ENCODE measurements around the gene CACNG4.

CACNG4 gene

GRCh38 chr17:66976781-66977201 lies 12.3 kb downstream of the CACNG4 start:
- H3K4me1 ChIP-seq, result peaks cover 53% of the 10 kb centered on the region
- H4K20me1 ChIP-seq, result no peaks in the 10 kb centered on the region
- no peak overlapping the region for H3K27ac ChIP-seq
- TF ChIP-seq Cebpa-rat (IDR thresholded peaks at IDR 0.05), result no peak
- no peaks in the 10 kb centered on the region for H3K36me3 ChIP-seq
- H3K4me2 ChIP-seq, result peak overlapping the region; percentile 76
- H3K9me3 ChIP-seq, result no peaks in the 10 kb centered on the region; the same call in 1 of the 2 replicates
- no peaks in the 10 kb centered on the region for H3K27me3 ChIP-seq
- no peak overlapping the region for H3K4me3 ChIP-seq
- no peak overlapping the region for H3K9ac ChIP-seq

GRCh38 chr17:66978514-66979061 lies 14.1 kb downstream of the CACNG4 start:
- peaks cover 60% of the 10 kb centered on the region for H3K4me1 ChIP-seq

GRCh38 chr17:66980896-66981295 lies 16.4 kb downstream of the CACNG4 start:
- no peaks in the 10 kb centered on the region; the same call in 1 of the 2 replicates for H3K9me3 ChIP-seq
- no peaks in the 10 kb centered on the region for H3K27me3 ChIP-seq
- no peak overlapping the region for H3K9ac ChIP-seq
- no peak for TF ChIP-seq Cebpa-rat (IDR thresholded peaks at IDR 0.05)
- H4K20me1 ChIP-seq, result no peaks in the 10 kb centered on the region
- H3K4me1 ChIP-seq, result peaks cover 72% of the 10 kb centered on the region
- no peak overlapping the region for H3K27ac ChIP-seq
- H3K4me2 ChIP-seq, result no peak overlapping the region
- no peaks in the 10 kb centered on the region for H3K36me3 ChIP-seq
- no peak overlapping the region for H3K4me3 ChIP-seq

More at GRCh38 chr17:66978514-66979061, 14.1 kb downstream of the CACNG4 start:
- no peaks in the 10 kb centered on the region for H4K20me1 ChIP-seq
- H3K27me3 ChIP-seq, result no peaks in the 10 kb centered on the region
- no peaks in the 10 kb centered on the region; the same call in 1 of the 2 replicates for H3K9me3 ChIP-seq
- H3K4me2 ChIP-seq, result peak overlapping the region; percentile 76
- H3K27ac ChIP-seq, result no peak overlapping the region; the same call in 1 of the 2 replicates
- H3K9ac ChIP-seq, result peak overlapping the region; percentile 20; the same call in 1 of the 2 replicates
- H3K36me3 ChIP-seq, result no peaks in the 10 kb centered on the region
- H3K4me3 ChIP-seq, result peak overlapping the region; percentile 29; the same call in 1 of the 2 replicates
- no peak for TF ChIP-seq Cebpa-rat (IDR thresholded peaks at IDR 0.05)

- Histone ChIP-seq H3K4me2 (no peak overlapping the region), H3K27ac (no peak overlapping the region), H3K4me1 (peaks cover 70% of the 10 kb centered on the region), H3K27me3 (no peaks in the 10 kb centered on the region), H3K36me3 (0 out of 2 replicates have a peak, but pooled peaks cover 3% of the 10 kb centered on the region), H3K9ac (no peak overlapping the region), H4K20me1 (no peaks in the 10 kb centered on the region), H3K4me3 (no peak overlapping the region), H3K9me3 (no peaks in the 10 kb centered on the region; the same call in 1 of the 2 replicates)
- TF ChIP-seq Cebpa-rat (IDR thresholded peaks at IDR 0.05), result no peak
These were observed 17.5 kb downstream of the CACNG4 start for GRCh38 chr17:66981983-66982508.

GRCh38 chr17:66983414-66984021 lies 19.0 kb downstream of the CACNG4 start:
- H3K27ac ChIP-seq, result no peak overlapping the region
- no peak overlapping the region for H3K4me3 ChIP-seq
- H3K9me3 ChIP-seq, result no peaks in the 10 kb centered on the region; the same call in 1 of the 2 replicates
- H3K4me1 ChIP-seq, result peaks cover 55% of the 10 kb centered on the region
- 0 out of 2 replicates have a peak, but pooled peaks cover 3% of the 10 kb centered on the region for H3K36me3 ChIP-seq
- H3K27me3 ChIP-seq, result 0 out of 2 replicates have a peak, but pooled peaks cover 4% of the 10 kb centered on the region
- no peak for TF ChIP-seq Cebpa-rat (IDR thresholded peaks at IDR 0.05)
- H3K9ac ChIP-seq, result no peak overlapping the region
- no peaks in the 10 kb centered on the region for H4K20me1 ChIP-seq
- peak overlapping the region; percentile 77 for H3K4me2 ChIP-seq

GRCh38 chr17:66984730-66985129 lies 20.2 kb downstream of the CACNG4 start:
- H3K9ac ChIP-seq, result peak overlapping the region; percentile 36
- peaks cover 43% of the 10 kb centered on the region for H3K4me1 ChIP-seq
- TF ChIP-seq Cebpa-rat (IDR thresholded peaks at IDR 0.05), result no peak
- no peaks in the 10 kb centered on the region for H4K20me1 ChIP-seq
- H3K36me3 ChIP-seq, result 0 out of 2 replicates have a peak, but pooled peaks cover 3% of the 10 kb centered on the region
- H3K4me3 ChIP-seq, result no peak overlapping the region
- H3K27me3 ChIP-seq, result 0 out of 2 replicates have a peak, but pooled peaks cover 4% of the 10 kb centered on the region
- peak overlapping the region; percentile 16; the same call in 1 of the 2 replicates for H3K27ac ChIP-seq
- peak overlapping the region; percentile 77 for H3K4me2 ChIP-seq
- no peaks in the 10 kb centered on the region; the same call in 1 of the 2 replicates for H3K9me3 ChIP-seq

GRCh38 chr17:66985338-66986237 lies 21.1 kb downstream of the CACNG4 start:
- Histone ChIP-seq H3K9ac (peak overlapping the region; percentile 36; the same call in 1 of the 2 replicates), H3K36me3 (0 out of 2 replicates have a peak, but pooled peaks cover 3% of the 10 kb centered on the region), H3K27ac (0 out of 2 replicates have a peak overlapping the region, but pooled peaks have one; percentile 8), H3K4me2 (peak overlapping the region; percentile 77), H3K4me3 (no peak overlapping the region), H3K4me1 (peaks cover 37% of the 10 kb centered on the region), H3K27me3 (0 out of 2 replicates have a peak, but pooled peaks cover 4% of the 10 kb centered on the region), H3K9me3 (no peaks in the 10 kb centered on the region; the same call in 1 of the 2 replicates), H4K20me1 (no peaks in the 10 kb centered on the region)
- no peak for TF ChIP-seq Cebpa-rat (IDR thresholded peaks at IDR 0.05)

GRCh38 chr17:66986659-66987058 lies 22.2 kb downstream of the CACNG4 start:
- no peak overlapping the region for H3K27ac ChIP-seq
- H4K20me1 ChIP-seq, result no peaks in the 10 kb centered on the region
- 0 out of 2 replicates have a peak, but pooled peaks cover 3% of the 10 kb centered on the region for H3K36me3 ChIP-seq
- no peak overlapping the region for H3K9ac ChIP-seq
- no peak overlapping the region for H3K4me3 ChIP-seq
- no peak for TF ChIP-seq Cebpa-rat (IDR thresholded peaks at IDR 0.05)
- H3K4me2 ChIP-seq, result no peak overlapping the region
- H3K27me3 ChIP-seq, result 0 out of 2 replicates have a peak, but pooled peaks cover 4% of the 10 kb centered on the region
- peaks cover 37% of the 10 kb centered on the region for H3K4me1 ChIP-seq
- no peaks in the 10 kb centered on the region; the same call in 1 of the 2 replicates for H3K9me3 ChIP-seq

GRCh38 chr17:66987059-66987616 lies 22.6 kb downstream of the CACNG4 start:
- no peak overlapping the region for H3K4me3 ChIP-seq
- no peak for TF ChIP-seq Cebpa-rat (IDR thresholded peaks at IDR 0.05)
- 0 out of 2 replicates have a peak, but pooled peaks cover 4% of the 10 kb centered on the region for H3K27me3 ChIP-seq
- peaks cover 37% of the 10 kb centered on the region for H3K4me1 ChIP-seq
- 0 out of 2 replicates have a peak, but pooled peaks cover 3% of the 10 kb centered on the region for H3K36me3 ChIP-seq
- no peak overlapping the region for H3K27ac ChIP-seq
- H4K20me1 ChIP-seq, result no peaks in the 10 kb centered on the region
- no peak overlapping the region for H3K9ac ChIP-seq
- H3K9me3 ChIP-seq, result no peaks in the 10 kb centered on the region
- no peak overlapping the region for H3K4me2 ChIP-seq
